OCI-M2 (cell line): ENCODE data around the gene FRMPD1.

Experiments used
- DNase-seq: peaks from one replicate; lab custom pipeline; 2025; ENCODE audit not compliant: unreplicated experiment; lab: John Stamatoyannopoulos, UW

FRMPD1 gene

GRCh38 chr9:37676411-37676830, 25.7 kb downstream of the FRMPD1 start:
- no peak for DNase-seq

DNA sequence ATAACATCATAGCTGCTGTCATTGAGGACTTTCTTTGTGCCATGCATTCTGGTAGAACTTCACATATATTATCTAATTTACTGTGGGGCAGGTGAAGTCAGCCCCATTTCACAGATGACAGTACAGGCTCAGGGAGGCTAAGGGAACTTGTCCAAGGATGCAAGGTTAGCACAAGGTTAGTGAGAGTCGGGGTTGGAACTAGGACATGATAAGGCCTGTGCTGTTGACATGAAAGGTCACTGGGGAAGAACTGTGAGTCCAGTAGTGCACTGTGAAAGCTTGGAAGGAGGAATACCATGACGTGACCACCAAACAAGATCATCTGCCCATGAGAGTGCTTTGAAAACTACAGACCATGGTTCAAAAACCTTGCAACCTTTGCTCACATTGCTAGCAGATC, 26.7 kb downstream of the FRMPD1 start:
- DNase-seq: no peak

- no peak for DNase-seq
Observed at GRCh38 chr9:37678789-37679273, 28.1 kb downstream of the FRMPD1 start.

DNA sequence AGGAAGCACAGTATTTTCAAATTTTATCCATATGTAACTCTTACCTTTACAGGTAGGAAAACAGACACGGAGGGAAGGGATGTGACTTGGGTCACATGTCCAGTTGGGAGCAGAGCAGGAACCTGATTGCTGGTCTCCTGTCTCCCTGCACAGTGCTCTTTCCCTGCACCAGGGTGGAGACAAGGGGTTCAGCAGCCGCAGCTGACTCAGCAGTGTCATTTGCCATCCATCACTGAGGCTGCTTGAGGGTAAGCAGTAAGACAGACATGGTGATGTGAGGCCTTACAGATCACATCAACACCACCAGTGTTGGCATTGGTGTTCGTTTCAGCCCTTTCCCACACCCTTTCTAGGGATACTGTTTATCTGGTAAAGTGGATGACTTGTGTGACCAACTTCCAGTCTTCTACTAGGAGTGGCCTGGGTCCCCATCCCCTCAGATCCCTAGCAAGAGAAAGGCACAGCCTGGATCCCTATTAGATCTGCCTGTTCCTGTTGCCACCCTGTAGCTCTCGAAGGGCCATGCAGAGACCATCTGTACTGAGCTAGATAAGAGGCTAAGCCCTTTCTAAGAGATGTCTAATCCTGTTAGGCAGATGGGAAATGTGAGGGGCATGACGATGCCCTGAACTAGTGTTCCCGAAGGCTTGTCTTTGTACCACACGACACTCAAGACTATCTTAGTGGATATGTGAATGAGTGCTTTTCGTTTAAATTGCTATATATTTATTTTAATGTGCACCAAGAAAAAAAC, 29.1 kb downstream of the FRMPD1 start:
- DNase-seq: no peak

DNA sequence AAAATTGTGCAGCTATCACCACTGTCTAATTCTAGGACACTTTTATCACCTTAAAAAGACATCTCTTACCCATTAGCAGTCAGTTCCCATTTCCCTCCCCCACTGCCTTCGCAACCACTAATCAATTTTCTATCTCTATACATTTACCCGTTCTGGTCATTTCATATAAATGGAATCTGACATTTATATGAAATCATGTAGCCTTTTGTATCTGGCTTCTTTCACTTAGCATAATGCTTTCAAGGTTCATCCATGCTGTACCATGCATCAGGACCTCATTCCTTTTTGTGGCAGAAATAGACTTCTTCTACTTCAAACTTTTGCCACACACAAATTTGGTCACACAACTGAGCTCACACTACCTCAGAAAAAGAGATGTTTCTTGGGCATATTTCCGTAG, 32.2 kb downstream of the FRMPD1 start:
- DNase-seq: no peak

DNA sequence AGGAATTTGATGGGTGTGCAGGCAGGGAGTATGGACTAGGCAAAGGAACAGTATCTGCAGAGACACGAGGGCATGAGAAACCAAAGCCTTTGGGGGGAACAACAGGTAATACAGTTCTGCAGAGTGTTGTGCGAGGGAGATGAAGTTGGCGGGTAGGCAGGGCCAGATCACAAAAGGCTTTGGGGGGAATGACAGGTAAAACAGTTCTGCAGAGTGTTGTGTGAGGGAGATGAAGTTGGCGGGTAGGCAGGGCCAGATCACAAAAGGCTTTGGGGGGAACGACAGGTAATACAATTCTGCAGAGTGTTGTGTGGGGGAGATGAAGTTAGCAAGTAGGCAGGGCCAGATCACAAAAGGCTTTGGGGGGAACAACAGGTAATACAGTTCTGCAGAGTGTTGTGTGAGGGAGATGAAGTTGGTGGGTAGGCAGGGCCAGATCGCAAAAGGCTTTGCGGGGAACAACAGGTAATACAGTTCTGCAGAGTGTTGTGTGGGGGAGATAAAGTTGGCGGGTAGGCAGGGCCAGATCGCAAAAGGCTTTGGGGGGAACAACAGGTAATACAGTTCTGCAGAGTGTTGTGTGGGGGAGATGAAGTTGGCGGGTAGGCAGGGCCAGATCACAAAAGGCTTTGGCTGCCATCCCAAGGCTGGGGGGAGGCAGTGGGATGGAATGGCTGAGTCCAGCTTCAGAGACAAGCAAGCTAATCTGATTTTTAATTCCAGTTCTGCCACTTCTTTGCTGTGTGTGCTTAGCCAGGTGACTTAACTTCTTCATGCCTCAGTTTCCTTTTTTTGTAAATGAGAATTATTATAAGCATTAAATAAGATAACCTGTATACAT, 33.0 kb downstream of the FRMPD1 start:
- no peak for DNase-seq

DNA sequence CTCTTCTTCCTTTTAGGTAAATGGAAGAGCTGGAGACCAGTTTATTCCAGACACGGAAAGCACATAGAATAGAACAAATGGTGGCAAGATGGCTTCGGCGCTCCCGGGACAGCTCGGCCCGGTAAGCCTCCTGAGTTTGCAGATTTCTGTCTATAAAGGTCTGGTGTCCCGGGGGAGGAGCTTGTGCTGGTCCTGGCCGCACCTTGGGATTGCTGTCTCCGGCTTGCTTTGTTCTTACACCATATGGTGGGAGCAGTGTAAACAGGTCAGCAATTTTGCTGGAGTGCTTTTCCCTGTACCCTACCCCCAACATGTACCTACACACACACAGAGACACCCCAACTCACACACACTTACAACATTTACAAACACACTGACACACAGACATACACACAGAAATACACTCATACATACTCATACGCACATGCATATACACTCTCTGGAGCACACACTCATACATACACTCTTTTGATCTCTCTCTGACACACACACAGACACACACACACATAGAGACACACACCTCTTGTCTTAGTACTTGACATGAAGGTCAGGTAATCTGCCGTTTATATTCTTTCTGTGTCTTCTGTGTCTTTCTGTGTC, 42.0 kb downstream of the FRMPD1 start:
- DNase-seq: no peak

DNA sequence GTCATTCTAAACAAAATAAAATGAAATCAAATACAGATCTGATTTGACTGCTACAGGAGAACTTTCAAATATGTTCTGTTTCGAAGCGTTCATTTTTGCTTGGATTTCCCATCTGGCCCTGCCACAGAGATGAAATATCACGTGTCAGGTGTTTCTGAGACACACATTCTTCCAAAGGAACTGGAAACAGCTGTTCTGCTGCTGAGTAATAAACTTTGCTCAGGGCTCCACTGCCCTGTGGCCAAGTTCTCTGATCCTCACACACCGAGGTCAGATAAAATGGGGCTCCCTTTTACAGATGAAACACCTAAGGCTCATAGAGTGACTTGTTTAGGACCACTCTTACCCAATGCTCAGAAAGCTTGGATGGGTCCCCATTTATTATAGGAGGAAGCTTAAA, 42.5 kb downstream of the FRMPD1 start:
- DNase-seq: no peak

GRCh38 chr9:37694355-37694754, 43.6 kb downstream of the FRMPD1 start:
- DNase-seq: no peak

DNA sequence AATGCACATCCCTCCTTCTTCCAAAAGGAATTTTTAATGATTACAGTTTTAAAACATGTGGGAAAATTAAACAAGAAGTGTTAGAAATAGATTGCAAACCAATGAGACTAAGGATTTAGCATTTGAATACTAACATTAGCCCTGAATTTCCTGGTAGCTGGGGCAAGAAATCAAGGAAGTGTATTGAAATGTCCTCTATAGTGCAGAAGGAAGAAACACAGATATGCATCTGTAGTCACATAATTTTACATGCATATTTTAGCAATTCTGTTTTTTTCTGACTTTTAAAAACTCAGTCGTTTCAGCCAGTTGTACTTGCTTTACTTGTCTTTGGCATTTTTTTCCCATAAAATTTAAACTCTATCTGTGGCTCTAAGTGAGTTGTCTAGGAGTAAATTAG, 45.8 kb downstream of the FRMPD1 start:
- DNase-seq: no peak

GRCh38 chr9:37700131-37700530, 49.4 kb downstream of the FRMPD1 start:
- DNase-seq: no peak

- DNase-seq: no peak
Observed at GRCh38 chr9:37700900-37701299, 50.1 kb downstream of the FRMPD1 start.

GRCh38 chr9:37705787-37706186, 55.0 kb downstream of the FRMPD1 start:
- no peak for DNase-seq

- DNase-seq: no peak
Observed at GRCh38 chr9:37706290-37706689, 55.5 kb downstream of the FRMPD1 start.

- DNase-seq: no peak
Observed at GRCh38 chr9:37707748-37708147, 57.0 kb downstream of the FRMPD1 start.

GRCh38 chr9:37710046-37710445, 59.3 kb downstream of the FRMPD1 start:
- no peak for DNase-seq

- DNase-seq: no peak
Observed at GRCh38 chr9:37715260-37715659, 64.5 kb downstream of the FRMPD1 start.

DNA sequence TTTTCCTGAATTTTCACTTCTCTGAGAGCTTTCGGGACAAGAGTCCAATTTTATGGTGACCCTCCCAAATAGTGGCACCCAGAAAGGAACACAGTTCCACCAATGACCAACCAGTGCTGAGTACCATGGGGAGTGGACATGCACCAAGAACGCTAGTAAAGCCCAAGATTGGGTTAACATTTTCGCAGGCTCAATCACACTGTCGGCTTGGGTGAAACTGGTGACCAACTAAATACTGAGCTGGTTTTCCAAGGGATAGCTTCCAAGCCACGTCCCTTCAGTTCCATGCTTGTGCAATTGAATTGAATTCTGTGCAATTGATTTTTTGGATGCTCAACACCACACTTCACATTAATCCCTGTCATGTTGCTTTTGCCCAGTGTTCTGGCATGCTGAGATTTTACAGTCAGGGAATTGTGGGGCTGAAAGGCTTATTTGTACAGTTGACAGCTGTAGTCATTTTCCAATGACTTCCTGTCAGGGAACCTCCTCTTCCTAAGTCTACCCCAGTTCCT, 65.3 kb downstream of the FRMPD1 start:
- no peak for DNase-seq

GRCh38 chr9:37719526-37719925, 68.8 kb downstream of the FRMPD1 start:
- no peak for DNase-seq

- no peak for DNase-seq
Observed at GRCh38 chr9:37727013-37727412, 76.3 kb downstream of the FRMPD1 start.

GRCh38 chr9:37729499-37729898, 78.7 kb downstream of the FRMPD1 start:
- DNase-seq: no peak

- DNase-seq: no peak
Observed at GRCh38 chr9:37730256-37730655, 79.5 kb downstream of the FRMPD1 start.
